ENCODE data around the gene GNB5. TPM values are rescaled to one million over a fixed set of nuclear protein-coding genes. Genes with fewer than 3 reads are reported as not detected.

Gene GNB5
- total RNA-seq, 2 experiments from 2014 or later: 35.4 to 35.5 TPM

GRCh38 chr15:52224211-52224610, 33.0 kb upstream of the GNB5 start:
- Mint-ChIP-seq H3K4me1 (peaks cover 37% of the 10 kb centered on the region), H3K27me3 (no peaks in the 10 kb centered on the region), H3K36me3 (ENCODE audit: low read depth) (peaks cover 5% of the 10 kb centered on the region), H3K9me3 (no peaks in the 10 kb centered on the region), H3K4me3 (no peak overlapping the region), H3K27ac (no peak overlapping the region)
- POLR2A ChIA-PET: interaction anchor here (1.2 kb wide), 1 partner anchor 38 kb away, joined by 3 read pairs; no protein-coding TSS in a partner anchor
- CTCF ChIA-PET: interaction anchor here (2.3 to 3.1 kb wide), 2 partner anchors 16 to 40 kb away, joined by 7 to 14 read pairs; no protein-coding TSS in a partner anchor
- DNase-seq: no peak

GRCh38 chr15:52221730-52222129, 30.5 kb upstream of the GNB5 start:
- Mint-ChIP-seq H3K9me3 (no peaks in the 10 kb centered on the region), H3K27me3 (no peaks in the 10 kb centered on the region), H3K4me1 (peaks cover 44% of the 10 kb centered on the region), H3K4me3 (peak overlapping the region; percentile 87), H3K27ac (peak overlapping the region; percentile 80), H3K36me3 (ENCODE audit: low read depth) (peaks cover 5% of the 10 kb centered on the region)
- CTCF ChIA-PET: interaction anchor here (0.7 to 3.8 kb wide), 6 partner anchors 14 to 513 kb away, joined by 3 to 24 read pairs (median 4); partner anchors contain the start of gene LEO1
- POLR2A ChIA-PET: interaction anchor here (1.7 to 3.4 kb wide), 4 partner anchors 37 to 250 kb away, joined by 9 to 31 read pairs (median 9); partner anchors contain the start of gene LEO1
- DNase-seq: no peak

GRCh38 chr15:52220937-52221660, 29.9 kb upstream of the GNB5 start:
- POLR2A ChIA-PET: interaction anchor here (0.7 to 3.4 kb wide), 6 partner anchors 14 to 307 kb away, joined by 3 to 31 read pairs (median 9); partner anchors contain the start of gene LEO1

GRCh38 chr15:52220251-52220650, 29.1 kb upstream of the GNB5 start:
- no peaks in the 10 kb centered on the region for H3K27me3 Mint-ChIP-seq
- no peaks in the 10 kb centered on the region for H3K9me3 Mint-ChIP-seq
- no peak overlapping the region for H3K4me3 Mint-ChIP-seq
- peaks cover 5% of the 10 kb centered on the region for H3K36me3 Mint-ChIP-seq (ENCODE audit: low read depth)
- H3K4me1 Mint-ChIP-seq: peaks cover 44% of the 10 kb centered on the region
- ChIA-PET CTCF (interaction anchor here (0.6 to 3.8 kb wide), 4 partner anchors 12 to 515 kb away, joined by 3 to 24 read pairs (median 5); no protein-coding TSS in a partner anchor), POLR2A (interaction anchor here (1.0 to 3.4 kb wide), 5 partner anchors 36 to 308 kb away, joined by 4 to 31 read pairs (median 9); partner anchors contain the start of gene LEO1)
- DNase-seq: no peak
- H3K27ac Mint-ChIP-seq: no peak overlapping the region

More at GRCh38 chr15:52220937-52221660, 29.9 kb upstream of the GNB5 start:
- H3K36me3 Mint-ChIP-seq (ENCODE audit: low read depth): peaks cover 5% of the 10 kb centered on the region
- no peaks in the 10 kb centered on the region for H3K27me3 Mint-ChIP-seq
- CTCF ChIA-PET: interaction anchor here (0.7 to 3.8 kb wide), 8 partner anchors 13 to 514 kb away, joined by 3 to 24 read pairs (median 4); partner anchors contain the start of gene LEO1
- peak overlapping the region; percentile 87 for H3K4me3 Mint-ChIP-seq
- peaks cover 44% of the 10 kb centered on the region for H3K4me1 Mint-ChIP-seq
- DNase-seq: no peak
- H3K9me3 Mint-ChIP-seq: no peaks in the 10 kb centered on the region
- peak overlapping the region; percentile 80 for H3K27ac Mint-ChIP-seq

GRCh38 chr15:52218816-52219215, 27.6 kb upstream of the GNB5 start:
- ChIA-PET POLR2A (no interaction called here), CTCF (no interaction called here)
- no peak for DNase-seq
- H3K27ac Mint-ChIP-seq: no peak overlapping the region
- no peaks in the 10 kb centered on the region for H3K9me3 Mint-ChIP-seq
- H3K4me3 Mint-ChIP-seq: no peak overlapping the region
- H3K36me3 Mint-ChIP-seq (ENCODE audit: low read depth): no peaks in the 10 kb centered on the region
- peaks cover 38% of the 10 kb centered on the region for H3K4me1 Mint-ChIP-seq
- no peaks in the 10 kb centered on the region for H3K27me3 Mint-ChIP-seq

GRCh38 chr15:52218371-52218770, 27.2 kb upstream of the GNB5 start:
- CTCF ChIA-PET: no interaction called here
- Mint-ChIP-seq H3K9me3 (no peaks in the 10 kb centered on the region), H3K27me3 (no peaks in the 10 kb centered on the region), H3K4me3 (no peak overlapping the region), H3K4me1 (peaks cover 35% of the 10 kb centered on the region), H3K27ac (peak overlapping the region; percentile 4), H3K36me3 (ENCODE audit: low read depth) (no peaks in the 10 kb centered on the region)
- no peak for DNase-seq
- POLR2A ChIA-PET: no interaction called here

- POLR2A ChIA-PET: no interaction called here
- CTCF ChIA-PET: interaction anchor here (0.6 to 2.0 kb wide), 12 partner anchors 9 to 519 kb away, joined by 3 to 31 read pairs (median 3); no protein-coding TSS in a partner anchor
These were observed 26.0 kb upstream of the GNB5 start for GRCh38 chr15:52217186-52217585.

GRCh38 chr15:52214553-52214952, 23.4 kb upstream of the GNB5 start:
- no peak overlapping the region for H3K27ac Mint-ChIP-seq
- no peaks in the 10 kb centered on the region for H3K9me3 Mint-ChIP-seq
- no peak for DNase-seq
- H3K36me3 Mint-ChIP-seq (ENCODE audit: low read depth): no peaks in the 10 kb centered on the region
- H3K4me3 Mint-ChIP-seq: no peak overlapping the region
- ChIA-PET CTCF (interaction anchor here (0.7 to 1.7 kb wide), 11 partner anchors 13 to 521 kb away, joined by 3 to 14 read pairs (median 3); no protein-coding TSS in a partner anchor), POLR2A (interaction anchor here (0.7 to 1.5 kb wide), 2 partner anchors 11 to 35 kb away, joined by 3 to 8 read pairs; no protein-coding TSS in a partner anchor)
- peaks cover 8% of the 10 kb centered on the region for H3K4me1 Mint-ChIP-seq
- H3K27me3 Mint-ChIP-seq: no peaks in the 10 kb centered on the region

More at GRCh38 chr15:52217186-52217585, 26.0 kb upstream of the GNB5 start:
- no peaks in the 10 kb centered on the region for H3K36me3 Mint-ChIP-seq (ENCODE audit: low read depth)
- no peak overlapping the region for H3K27ac Mint-ChIP-seq
- no peak overlapping the region for H3K4me3 Mint-ChIP-seq
- peaks cover 25% of the 10 kb centered on the region for H3K4me1 Mint-ChIP-seq
- peak; percentile 46 for DNase-seq
- H3K9me3 Mint-ChIP-seq: no peaks in the 10 kb centered on the region
- no peaks in the 10 kb centered on the region for H3K27me3 Mint-ChIP-seq

- no peak overlapping the region for H3K4me3 Mint-ChIP-seq
- no peaks in the 10 kb centered on the region for H3K9me3 Mint-ChIP-seq
- H3K4me1 Mint-ChIP-seq: peaks cover 1% of the 10 kb centered on the region
- ChIA-PET CTCF (interaction anchor here (0.6 to 1.7 kb wide), 2 partner anchors 44 to 323 kb away, joined by 3 to 4 read pairs; no protein-coding TSS in a partner anchor), POLR2A (interaction anchor here (1.5 kb wide), 1 partner anchor 34 kb away, joined by 8 read pairs; no protein-coding TSS in a partner anchor)
- no peaks in the 10 kb centered on the region for H3K27me3 Mint-ChIP-seq
- H3K27ac Mint-ChIP-seq: no peak overlapping the region
- DNase-seq: no peak
- no peaks in the 10 kb centered on the region for H3K36me3 Mint-ChIP-seq (ENCODE audit: low read depth)
These were observed 22.0 kb upstream of the GNB5 start for GRCh38 chr15:52213206-52213605.

GRCh38 chr15:52208306-52208946, 17.2 kb upstream of the GNB5 start:
- peaks cover 2% of the 10 kb centered on the region for H3K4me1 Mint-ChIP-seq
- no peaks in the 10 kb centered on the region for H3K27me3 Mint-ChIP-seq
- no peaks in the 10 kb centered on the region for H3K36me3 Mint-ChIP-seq (ENCODE audit: low read depth)
- POLR2A ChIA-PET: interaction anchor here (0.6 to 2.3 kb wide), 4 partner anchors 25 to 244 kb away, joined by 4 to 18 read pairs (median 4); no protein-coding TSS in a partner anchor
- H3K27ac Mint-ChIP-seq: no peak overlapping the region
- peak; percentile 84 for DNase-seq
- no peaks in the 10 kb centered on the region for H3K9me3 Mint-ChIP-seq
- CTCF ChIA-PET: interaction anchor here (0.7 to 2.8 kb wide), 36 partner anchors 9 to 325 kb away, joined by 3 to 24 read pairs (median 4); no protein-coding TSS in a partner anchor
- no peak overlapping the region for H3K4me3 Mint-ChIP-seq

- ChIA-PET POLR2A (interaction anchor here (2.3 kb wide), 1 partner anchor 28 kb away, joined by 18 read pairs; no protein-coding TSS in a partner anchor), CTCF (interaction anchor here (1.2 to 2.8 kb wide), 5 partner anchors 14 to 66 kb away, joined by 4 to 24 read pairs (median 7); no protein-coding TSS in a partner anchor)
- Mint-ChIP-seq H3K4me3 (no peak overlapping the region), H3K4me1 (peaks cover 2% of the 10 kb centered on the region), H3K27ac (no peak overlapping the region), H3K36me3 (ENCODE audit: low read depth) (no peaks in the 10 kb centered on the region), H3K27me3 (no peaks in the 10 kb centered on the region), H3K9me3 (no peaks in the 10 kb centered on the region)
- no peak for DNase-seq
These were observed 16.0 kb upstream of the GNB5 start for GRCh38 chr15:52207191-52207590.

GRCh38 chr15:52206446-52206845, 15.3 kb upstream of the GNB5 start:
- ChIA-PET CTCF (interaction anchor here (1.2 to 1.8 kb wide), 2 partner anchors 11 to 27 kb away, joined by 4 to 5 read pairs; no protein-coding TSS in a partner anchor), POLR2A (no interaction called here)
- Mint-ChIP-seq H3K4me3 (no peak overlapping the region), H3K9me3 (no peaks in the 10 kb centered on the region), H3K27ac (no peak overlapping the region), H3K4me1 (peaks cover 2% of the 10 kb centered on the region), H3K36me3 (ENCODE audit: low read depth) (no peaks in the 10 kb centered on the region), H3K27me3 (no peaks in the 10 kb centered on the region)
- no peak for DNase-seq

Data from activated CD4-positive, alpha-beta memory T cell treated with anti-CD3 and anti-CD28 coated beads, Interleukin-2, amount 10 ng/mL, durations not matched to agents 7 days and 5 days (primary cell).